Cardiac septum (tissue), 1 donor: ENCODE results near the gene CERKL. TPM values are rescaled to one million over a fixed set of nuclear protein-coding genes. Genes with fewer than 3 reads are reported as not detected.

Source experiments
- DNase-seq: peaks from one replicate; pipeline ENCODE4 v3.0.0-alpha.2; 2020; ENCODE audit warnings: low spot score
- intact Hi-C: fragments of 100-400 bp; cut with DNase I; formaldehyde crosslinking; loops from one replicate; pipeline ENCODE4 v1.14.0; 2022
- total RNA-seq: library from RNA; stranded (reverse); fragmentation: NEBNext Ultra II Directional; extraction: Animal tissue kit (Norgen Biotek cat#: 25700); gene quantifications from one replicate; pipeline ENCODE4 v1.2.1, GENCODE V29; 2021
- donor health status: DM: no; HTN: no; CAD: no.

CERKL gene
- total RNA-seq, 1 donor from 2014 or later: 0.11 TPM

DNA sequence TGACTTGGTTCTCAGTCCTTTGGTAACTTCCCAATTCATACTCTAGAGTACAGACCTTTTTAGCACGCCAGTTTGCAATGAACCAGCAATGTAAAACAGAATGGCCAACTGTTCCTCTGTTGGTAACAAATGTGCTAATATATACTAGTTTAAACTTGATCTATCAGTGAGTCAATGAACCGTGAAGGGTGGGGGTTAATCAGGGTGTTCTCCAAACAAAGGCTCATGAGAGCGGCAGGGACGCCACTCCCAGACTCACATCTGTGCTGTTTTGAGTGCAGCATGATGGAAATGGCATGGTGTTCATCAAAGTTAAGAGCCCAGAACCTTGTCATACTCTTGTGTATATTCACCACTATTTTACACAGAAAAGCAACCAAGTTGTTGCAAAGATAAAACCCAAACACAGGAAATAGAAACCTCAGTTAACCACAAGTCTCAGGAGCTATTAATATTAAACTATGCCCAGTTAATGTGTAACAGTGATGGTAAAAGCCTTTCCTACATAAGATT, 70.3 kb downstream of the CERKL start:
- no peak for DNase-seq
- intact Hi-C loops: no loop called here

- DNase-seq: no peak
- intact Hi-C loops: no loop called here
Observed at GRCh38 chr2:181585732-181586131, 71.2 kb downstream of the CERKL start.

GRCh38 chr2:181581534-181581933, 75.4 kb downstream of the CERKL start:
- DNase-seq: no peak
- intact Hi-C loops: no loop called here

DNA sequence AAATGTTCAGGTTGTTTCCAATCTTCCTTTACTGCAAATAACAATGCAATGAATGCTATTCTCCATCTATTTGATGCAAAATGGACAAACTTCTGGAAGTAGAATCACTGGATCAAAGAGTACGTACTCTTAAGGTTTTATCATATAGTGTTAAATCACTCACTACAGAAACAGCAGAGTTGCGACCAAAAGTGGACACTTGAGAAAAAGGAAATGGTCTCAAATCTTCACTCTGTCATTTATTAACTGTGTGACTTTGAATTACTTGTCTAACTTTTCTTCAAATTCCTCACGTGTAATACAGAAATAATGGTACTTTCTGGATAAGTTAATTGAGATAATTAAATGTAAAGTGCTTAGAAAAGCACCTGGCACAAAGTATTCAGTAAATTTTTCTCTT, 78.1 kb downstream of the CERKL start:
- intact Hi-C loops: no loop called here
- DNase-seq: no peak

DNA sequence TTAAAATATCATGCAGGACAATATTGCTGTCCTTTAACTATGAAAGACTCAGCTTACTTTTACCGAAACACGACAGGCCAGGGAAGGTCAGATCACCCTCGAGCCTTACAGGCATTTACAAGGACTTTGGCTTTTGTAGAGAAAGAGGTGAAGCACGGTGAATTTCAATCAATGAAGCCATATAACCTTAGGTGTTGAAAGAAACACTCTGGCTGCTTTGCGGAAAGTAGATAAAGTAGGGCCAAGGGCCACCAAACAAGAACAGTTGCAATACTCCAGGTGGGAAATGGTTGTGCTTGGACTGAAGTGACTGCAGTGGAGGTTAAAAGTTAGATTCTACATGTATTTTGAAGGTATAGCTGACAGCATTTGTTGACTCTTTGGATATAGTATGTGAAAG, 80.5 kb downstream of the CERKL start:
- DNase-seq: no peak
- intact Hi-C loops: no loop called here

DNA sequence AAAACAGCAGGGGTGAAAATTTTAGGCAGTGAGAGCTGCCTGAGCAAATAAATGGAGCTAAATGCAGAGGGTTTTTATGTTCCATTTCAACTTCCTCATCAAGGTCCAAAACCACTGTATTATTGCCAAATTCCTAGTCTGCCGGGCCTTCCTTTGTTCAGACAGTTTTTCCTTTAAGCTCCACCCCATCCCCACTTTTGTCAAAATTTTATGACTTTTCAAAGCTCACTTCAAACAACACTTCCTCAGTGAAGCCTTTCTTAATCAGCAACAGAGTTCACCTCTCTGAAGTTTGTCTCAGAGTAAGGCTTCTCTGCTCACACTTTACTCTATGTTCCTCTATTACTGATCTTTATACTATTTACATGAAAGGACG, 81.3 kb downstream of the CERKL start:
- intact Hi-C loops: no loop called here

DNA sequence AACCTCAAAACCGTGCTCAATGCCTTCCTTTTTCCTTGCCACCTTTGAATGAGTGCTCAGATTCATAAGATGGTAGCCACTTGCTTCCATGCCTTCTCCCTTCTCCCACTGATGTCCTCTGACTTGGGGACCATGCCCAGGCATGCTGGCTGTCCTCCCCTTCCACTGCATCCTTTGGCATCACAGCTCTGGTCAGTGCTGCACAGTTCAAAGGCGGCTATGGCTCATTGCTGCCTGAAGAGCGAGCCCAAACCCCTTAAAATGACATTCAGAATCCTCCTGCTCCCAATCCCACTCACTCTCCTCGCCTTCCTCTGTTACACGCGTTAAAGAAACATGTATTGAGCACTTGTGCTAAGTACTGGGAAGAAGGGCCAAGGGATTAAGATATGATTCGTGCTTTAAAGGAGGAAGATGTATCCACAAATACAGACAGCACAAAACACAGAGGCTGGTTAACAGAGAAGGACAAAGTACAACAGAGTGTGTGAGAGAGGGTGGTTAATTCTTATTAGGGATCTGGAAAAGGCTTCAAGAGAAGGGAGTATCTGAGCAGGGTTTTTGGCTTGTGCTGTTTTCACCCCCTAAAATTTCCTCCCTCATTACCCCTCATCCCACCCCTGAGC, 81.8 kb downstream of the CERKL start:
- no peak for DNase-seq
- intact Hi-C loops: no loop called here

More for the DNA sequence above, 81.3 kb downstream of the CERKL start:
- DNase-seq: no peak

DNA sequence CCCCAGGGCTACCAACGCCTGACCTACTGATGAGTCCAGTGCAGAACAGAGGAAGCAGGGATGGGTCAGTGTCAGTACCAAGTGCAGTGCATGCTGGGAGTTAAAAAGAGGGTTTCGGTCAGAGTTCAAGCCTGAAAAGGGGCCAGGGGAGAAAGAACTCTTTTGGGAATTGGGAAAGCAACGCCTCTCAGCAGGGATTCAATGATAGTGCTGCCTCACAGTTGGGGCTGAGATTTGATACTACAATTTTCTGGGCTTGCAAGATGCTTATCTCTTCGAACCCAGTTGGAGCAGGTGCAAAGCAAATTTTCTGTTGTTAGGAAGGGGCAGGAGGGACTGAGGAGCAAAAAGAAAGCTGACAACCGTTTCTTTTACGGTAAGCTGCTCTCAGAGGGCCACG, 82.6 kb downstream of the CERKL start:
- intact Hi-C loops: loop anchor here (5.0 kb wide), 1 partner anchor 143 kb away; no protein-coding TSS in a partner anchor
- DNase-seq: no peak

GRCh38 chr2:181573140-181573736, 83.7 kb downstream of the CERKL start:
- no peak for DNase-seq
- intact Hi-C loops: loop anchor here (5.0 kb wide), 1 partner anchor 144 kb away; no protein-coding TSS in a partner anchor

DNA sequence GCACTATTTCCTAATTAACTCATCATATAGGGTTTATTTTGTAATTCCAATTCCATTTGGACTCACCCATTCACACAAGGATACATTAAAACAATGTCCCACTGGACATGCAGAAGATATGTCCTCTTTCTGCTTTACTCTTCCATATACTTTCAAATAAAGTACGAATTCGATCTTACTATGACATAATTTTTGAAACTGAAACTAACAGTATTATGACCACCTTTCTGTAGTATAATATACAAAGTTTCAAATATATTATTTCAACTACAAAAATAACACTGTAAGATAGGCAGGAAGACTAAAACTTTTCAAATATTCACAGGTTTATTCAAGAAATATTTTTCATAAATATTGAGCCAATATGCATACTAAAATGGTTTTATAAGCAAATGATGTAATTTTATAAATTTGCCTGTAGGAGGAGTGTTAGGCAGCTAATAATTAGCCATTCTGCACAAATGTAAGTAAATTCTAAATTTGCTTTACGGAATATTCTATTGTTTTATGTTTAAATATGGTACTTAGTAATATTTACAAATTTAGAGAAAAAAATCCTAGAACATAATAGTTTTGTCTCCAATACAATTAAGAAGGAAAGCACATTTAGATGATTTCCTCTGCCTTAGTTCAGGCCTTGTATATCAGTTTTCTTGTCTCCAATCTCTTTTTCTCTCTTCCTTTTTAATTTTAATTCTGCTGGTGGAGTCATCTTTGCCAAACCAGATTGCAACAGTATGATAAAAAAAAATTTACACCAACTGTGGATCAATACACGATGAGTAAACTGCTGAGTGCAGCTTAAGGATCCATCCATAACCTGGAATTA, 85.9 kb downstream of the CERKL start:
- intact Hi-C loops: loop anchor here (5.0 kb wide), 1 partner anchor 146 kb away; no protein-coding TSS in a partner anchor
- DNase-seq: no peak

DNA sequence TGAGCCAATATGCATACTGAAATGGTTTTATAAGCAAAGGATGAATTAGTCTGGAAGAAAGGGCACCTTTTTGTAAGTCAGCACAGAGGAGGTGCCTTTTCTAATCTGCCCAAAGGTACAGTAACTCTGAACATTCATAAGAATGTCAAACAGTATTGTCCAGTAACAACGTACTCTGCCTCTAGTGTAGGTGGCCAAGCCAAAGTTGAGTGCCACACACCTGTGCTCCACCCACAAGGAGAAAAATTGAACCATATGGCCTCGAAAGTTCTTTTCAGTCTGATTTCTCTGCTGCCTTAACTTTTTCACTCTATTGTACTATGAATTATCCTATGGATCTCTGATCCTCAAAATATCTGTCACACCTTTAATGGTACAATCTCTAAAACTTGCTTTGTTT, 86.8 kb downstream of the CERKL start:
- DNase-seq: no peak
- intact Hi-C loops: loop anchor here (5.0 kb wide), 1 partner anchor 147 kb away; no protein-coding TSS in a partner anchor

DNA sequence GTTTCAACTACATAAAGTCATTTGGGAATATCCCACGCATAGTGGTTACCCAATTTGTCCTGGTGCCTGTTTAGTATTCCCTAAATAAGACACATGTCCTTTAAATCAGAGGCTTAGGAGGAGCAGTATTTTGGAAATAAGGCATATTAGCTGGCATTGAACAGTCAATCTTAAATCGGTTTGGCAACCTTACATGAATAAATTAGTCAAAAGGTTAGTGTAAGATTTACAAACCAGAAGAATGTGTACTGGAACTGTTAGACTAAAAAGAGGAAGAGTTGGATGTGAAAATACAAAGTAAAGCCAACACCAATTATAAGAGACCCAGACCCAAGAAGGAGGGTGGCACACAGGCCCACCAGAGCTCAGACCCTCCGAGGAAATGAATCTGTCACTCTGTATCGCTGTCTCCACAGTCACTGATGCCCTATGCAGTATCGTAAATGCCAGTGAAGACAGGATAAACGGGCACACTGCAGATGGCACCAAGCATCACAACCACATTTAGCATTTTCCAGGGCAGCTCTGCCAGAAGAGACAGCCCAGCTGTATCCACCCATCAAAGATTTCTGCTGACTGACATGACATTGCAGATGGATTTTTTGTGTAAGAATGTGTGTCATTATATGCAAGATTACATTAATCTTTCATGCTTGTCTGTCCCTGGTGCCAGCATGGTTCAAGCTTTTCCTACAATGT, 90.4 kb downstream of the CERKL start:
- intact Hi-C loops: no loop called here
- DNase-seq: no peak

GRCh38 chr2:181563101-181563692, 93.7 kb downstream of the CERKL start:
- no peak for DNase-seq
- intact Hi-C loops: no loop called here

DNA sequence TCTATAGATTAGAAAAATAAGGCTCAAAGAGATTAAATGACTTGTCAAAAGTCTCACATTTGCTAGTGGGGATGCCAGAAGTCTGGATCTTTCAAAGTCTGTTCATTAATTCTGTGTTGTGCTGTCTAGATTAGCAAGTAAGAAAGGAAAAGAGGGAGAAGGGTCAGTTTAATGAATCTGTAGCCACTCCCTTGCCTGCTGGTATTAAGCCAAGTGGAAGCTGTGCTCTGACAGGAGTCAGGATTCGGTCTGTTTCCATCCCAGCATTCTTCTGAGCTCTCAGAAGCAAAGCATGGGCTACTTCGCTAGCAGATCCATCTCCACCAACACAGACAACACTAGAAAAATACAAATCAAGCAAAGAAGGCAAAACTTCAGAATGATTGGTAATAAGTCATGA, 98.5 kb downstream of the CERKL start:
- no peak for DNase-seq
- intact Hi-C loops: no loop called here

- intact Hi-C loops: no loop called here
Observed at GRCh38 chr2:181554061-181554830, 102.7 kb downstream of the CERKL start.

DNA sequence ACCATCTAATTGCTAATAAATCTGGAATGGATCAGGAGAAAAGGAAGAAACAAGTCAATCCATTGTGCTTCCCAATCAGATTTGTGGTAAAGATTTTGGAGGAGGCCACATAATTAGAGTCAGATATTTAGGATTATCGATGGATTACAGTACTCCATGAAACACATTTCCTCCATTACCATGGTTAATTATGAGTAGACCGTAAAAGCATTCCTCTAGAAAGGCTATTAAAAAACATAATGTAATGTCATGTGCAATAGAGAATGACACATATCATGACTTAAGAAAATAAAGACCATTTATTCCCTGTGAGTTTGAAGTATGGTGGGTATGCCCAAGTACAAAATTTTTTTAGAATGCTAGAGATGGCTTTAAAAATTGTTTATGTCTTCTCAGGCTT, 103.7 kb downstream of the CERKL start:
- intact Hi-C loops: no loop called here
- no peak for DNase-seq

More at GRCh38 chr2:181554061-181554830, 102.7 kb downstream of the CERKL start:
- no peak for DNase-seq

GRCh38 chr2:181552808-181553207, 104.1 kb downstream of the CERKL start:
- intact Hi-C loops: no loop called here
- DNase-seq: no peak

GRCh38 chr2:181546086-181546485, 110.8 kb downstream of the CERKL start:
- intact Hi-C loops: no loop called here
- no peak for DNase-seq

DNA sequence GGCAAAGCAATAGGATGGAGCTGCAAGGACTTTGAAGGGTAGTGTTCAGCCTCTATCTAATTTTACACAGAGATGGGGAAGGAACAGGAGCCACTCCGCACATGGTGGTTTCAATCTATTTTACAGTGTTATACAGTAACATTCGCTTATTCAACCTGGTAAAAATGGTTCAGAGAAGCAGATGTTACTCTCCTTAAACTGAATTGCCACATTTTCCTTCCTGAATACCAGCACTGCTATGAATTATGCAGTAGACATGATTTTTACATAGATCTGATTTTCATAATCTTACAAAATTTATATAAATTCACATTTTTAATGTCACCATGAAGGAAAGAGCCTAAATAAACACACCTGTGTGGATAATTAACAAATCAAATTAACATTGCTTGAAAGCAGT, 114.7 kb downstream of the CERKL start:
- intact Hi-C loops: no loop called here
- no peak for DNase-seq
